Measurements from ENCODE around the gene GPC3.

DNA sequence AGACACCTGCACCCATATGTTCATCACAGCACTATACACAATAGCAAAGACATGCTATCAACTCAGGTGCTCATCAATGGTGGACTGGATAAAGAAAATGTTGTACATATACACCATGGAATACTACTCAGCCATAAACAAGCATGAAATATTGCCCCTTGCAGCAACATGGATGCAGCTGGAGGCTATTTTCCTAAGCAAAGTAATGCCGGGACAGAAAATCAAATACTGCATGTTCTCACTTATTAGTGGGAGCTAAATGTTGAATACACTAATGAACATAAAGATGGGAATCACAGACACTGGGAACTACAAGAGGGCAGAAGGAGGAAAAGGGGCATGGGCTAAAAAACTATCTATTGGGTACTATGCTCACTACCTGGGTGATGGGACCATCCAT lies 278.5 kb downstream of the GPC3 start:
- no peak for TF ChIP-seq CTCF (IDR thresholded peaks at IDR 0.05)
- no peak for TF ChIP-seq POLR2A (IDR thresholded peaks at IDR 0.05)

Data from thyroid gland (tissue), 4 donors.